ENCODE data around the gene POFUT1.
"Not testable (repeated sequence)": the region's sequence is repeated elsewhere in the genome, so short reads cannot be mapped to it uniquely, and the experiment has no call there.

POFUT1 gene

DNA sequence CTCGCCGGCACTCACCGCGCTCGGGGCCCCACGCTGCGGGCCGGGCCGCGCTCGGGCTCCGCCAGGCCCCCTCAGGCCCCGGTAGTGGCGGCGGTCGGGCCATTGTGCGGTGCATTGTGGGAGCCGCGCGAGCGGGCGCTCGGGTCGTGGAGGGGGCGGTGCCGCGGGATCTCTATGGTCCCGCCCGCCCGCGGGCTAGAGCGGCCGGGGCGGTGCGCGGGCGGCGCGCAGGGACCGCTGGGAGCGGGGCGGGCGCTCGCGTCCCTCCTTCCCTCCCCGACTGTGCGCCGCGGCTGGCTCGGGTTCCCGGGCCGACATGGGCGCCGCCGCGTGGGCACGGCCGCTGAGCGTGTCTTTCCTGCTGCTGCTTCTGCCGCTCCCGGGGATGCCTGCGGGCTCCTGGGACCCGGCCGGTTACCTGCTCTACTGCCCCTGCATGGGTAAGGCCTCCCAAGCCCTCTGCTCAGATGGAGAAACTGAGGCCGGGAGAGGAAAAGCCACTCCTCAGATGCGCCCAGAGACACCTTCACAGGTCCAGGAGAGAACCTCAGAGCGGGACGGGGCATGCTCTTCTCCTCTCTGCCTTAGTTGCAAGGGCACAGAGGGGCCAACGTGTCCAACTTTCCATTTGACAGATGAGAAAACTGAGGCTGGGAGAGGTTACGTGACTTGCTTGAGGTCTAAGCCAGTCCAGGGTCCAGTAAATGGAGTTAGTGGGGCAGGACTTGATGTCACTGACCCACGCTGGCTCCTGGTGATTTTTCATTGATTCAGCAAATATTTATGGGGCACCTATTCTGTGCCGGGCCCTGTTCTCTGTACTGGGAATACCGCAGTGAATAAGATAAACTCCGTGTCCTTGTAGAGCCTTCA, at the start of gene POFUT1, which contains the start of gene PLAGL2:
POFUT1 (plus strand) TSS at position 255 of the 873 bp plus-strand sequence; CDS start at position 317, 62 bp downstream.
PLAGL2 (minus strand) TSS at position 118 of the 873 bp plus-strand sequence. CDS start 5,565 bp downstream, outside the sequence.
- no peak for FAIRE-seq

DNA sequence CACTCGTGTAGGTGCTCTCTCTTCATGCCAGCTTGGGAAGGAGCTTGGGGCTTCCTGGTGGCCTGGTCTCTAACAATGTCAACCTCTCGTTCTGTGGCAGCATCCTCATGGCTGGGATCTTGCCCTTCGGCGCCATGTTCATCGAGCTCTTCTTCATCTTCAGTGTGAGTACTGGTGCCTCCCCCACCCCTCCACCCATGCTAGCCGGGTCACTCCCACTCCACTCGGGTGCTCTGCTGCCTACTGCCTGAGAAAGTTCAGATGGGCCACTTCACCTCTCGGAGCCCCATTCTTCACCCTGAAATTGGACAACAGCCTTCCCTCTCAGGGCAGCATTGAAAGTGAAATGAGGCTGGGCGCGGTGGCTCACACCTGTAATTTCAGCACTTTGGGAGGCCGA, 49.3 kb upstream of the POFUT1 start:
- no peak for FAIRE-seq

- FAIRE-seq = no peak
Observed at GRCh38 chr20:32158943-32159660, 48.6 kb upstream of the POFUT1 start.

DNA sequence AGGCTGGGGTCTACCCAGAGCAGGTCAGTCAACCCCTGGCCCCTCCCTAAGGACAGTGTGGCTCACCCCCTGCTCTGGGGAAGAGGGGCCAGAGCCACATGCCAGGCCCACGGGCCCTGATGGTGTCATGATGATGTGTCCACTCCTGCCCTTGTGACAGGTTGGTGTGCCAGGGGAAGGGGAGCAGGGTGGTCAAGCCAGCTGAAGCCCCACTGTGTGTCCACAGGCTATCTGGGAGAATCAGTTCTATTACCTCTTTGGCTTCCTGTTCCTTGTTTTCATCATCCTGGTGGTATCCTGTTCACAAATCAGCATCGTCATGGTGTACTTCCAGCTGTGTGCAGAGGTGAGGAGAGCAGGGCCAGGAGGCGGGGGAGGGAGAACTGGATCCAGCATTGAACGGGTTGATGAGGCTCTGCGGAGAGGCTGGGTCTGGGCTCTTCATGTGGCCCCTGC, 47.9 kb upstream of the POFUT1 start:
- no peak for FAIRE-seq

GRCh38 chr20:32160341-32160740, 47.3 kb upstream of the POFUT1 start:
- no peak for FAIRE-seq

DNA sequence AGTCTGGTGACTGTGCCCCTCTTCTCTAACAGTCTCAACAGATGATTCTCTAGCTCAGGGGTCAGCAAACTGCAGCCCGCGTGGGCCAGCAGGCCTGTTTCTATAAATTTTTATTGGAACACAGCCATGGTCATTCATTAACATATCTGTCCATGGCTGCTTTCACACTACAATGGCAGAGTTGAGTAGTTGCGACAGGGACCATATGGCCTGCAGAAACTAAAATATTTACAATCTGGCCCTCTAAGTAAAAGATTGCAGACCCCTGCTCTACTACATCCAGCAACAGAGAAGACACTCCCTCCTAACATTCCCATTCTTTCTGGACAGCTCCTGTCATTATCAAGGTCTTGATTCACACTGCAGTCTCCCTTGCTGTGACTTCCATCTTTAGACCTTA, 45.3 kb upstream of the POFUT1 start:
- no peak for FAIRE-seq

GRCh38 chr20:32163951-32164350, 43.7 kb upstream of the POFUT1 start:
- no peak for FAIRE-seq

DNA sequence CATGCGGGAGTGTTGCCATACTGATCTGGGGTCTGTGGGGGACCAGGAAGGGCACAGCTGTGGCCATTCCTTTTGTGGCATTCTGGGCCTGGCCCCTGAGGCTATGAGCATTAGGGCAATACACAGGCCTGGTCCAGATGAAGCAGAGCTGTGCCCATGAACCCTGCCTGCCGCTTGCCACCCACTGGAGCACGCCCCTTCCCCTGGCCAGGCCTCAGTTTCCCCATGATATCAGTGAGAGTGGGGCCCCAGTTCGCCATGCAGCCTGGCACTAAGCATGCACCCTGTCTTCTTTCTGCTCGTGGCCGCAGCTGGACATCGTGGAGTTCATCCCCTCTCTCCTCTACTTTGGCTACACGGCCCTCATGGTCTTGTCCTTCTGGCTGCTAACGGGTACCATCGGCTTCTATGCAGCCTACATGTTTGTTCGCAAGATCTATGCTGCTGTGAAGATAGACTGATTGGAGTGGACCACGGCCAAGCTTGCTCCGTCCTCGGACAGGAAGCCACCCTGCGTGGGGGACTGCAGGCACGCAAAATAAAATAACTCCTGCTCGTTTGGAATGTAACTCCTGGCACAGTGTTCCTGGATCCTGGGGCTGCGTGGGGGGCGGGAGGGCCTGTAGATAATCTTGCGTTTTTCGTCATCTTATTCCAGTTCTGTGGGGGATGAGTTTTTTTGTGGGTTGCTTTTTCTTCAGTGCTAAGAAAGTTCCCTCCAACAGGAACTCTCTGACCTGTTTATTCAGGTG, 42.5 kb upstream of the POFUT1 start:
- FAIRE-seq = no peak

- FAIRE-seq = no peak
Observed at GRCh38 chr20:32165836-32166545, 41.7 kb upstream of the POFUT1 start.

- FAIRE-seq = no peak
Observed at GRCh38 chr20:32167552-32167951, 40.1 kb upstream of the POFUT1 start.

DNA sequence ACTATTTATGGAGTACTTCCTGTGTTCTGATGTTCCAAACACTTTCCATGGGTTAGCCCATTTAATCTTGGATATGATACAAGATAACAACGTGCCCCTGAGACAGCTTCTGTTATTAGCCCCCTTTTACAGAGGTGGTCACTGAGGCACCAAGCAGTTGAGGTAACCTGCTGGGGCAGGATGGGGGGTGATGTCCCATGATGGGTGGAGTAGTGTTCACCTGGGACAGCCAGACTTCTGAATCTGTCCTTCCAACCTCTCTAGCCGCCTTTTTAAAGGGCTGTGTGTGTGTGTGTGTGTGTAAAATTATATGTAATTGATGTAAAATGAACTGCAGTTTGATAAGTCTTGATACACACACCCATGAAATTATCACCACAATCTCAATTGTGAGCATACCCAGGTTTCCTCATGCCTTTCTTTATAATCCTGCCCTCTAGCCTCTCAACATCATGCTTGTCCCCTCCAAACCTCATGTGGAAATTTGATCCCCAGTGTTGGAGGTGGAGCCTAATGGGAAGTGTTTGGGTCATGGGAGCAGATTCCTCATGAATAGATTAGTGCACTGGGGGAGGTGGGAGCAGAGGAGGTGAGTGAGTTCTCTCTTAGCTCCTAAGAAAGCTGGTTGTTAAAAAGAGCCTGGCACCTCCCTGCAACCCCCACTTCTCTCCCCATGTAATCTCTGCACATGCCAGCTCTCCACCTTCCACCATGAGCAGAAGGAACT, 39.3 kb upstream of the POFUT1 start:
- FAIRE-seq = no peak

GRCh38 chr20:32177696-32178095, 30.0 kb upstream of the POFUT1 start:
- FAIRE-seq = not testable (repeated sequence)

GRCh38 chr20:32179515-32179914, 28.2 kb upstream of the POFUT1 start:
- FAIRE-seq = no peak

GRCh38 chr20:32179934-32180333, 27.7 kb upstream of the POFUT1 start:
- no peak for FAIRE-seq

DNA sequence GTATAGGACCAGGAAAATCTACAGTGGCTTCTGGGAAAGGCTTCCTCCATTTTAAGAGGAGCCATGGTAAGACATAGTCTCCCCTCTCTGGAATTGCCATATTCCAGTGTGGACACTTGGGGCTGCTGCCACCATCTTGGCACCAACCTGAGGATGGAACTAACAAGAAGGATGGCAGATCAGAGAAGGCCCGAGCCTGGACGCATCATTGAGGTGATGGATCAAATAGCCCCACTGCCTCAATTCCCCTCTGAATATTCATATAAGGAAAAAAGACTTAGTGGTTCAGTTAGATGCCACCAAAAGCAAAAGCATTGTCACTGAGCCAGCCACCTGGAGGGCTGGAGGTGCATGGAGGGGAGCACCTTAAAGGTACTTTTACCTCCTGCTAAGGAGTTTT, 26.1 kb upstream of the POFUT1 start:
- FAIRE-seq = no peak

- FAIRE-seq = no peak
Observed at GRCh38 chr20:32183947-32184635, 23.6 kb upstream of the POFUT1 start.

- FAIRE-seq = no peak
Observed at GRCh38 chr20:32184961-32185603, 22.6 kb upstream of the POFUT1 start.

DNA sequence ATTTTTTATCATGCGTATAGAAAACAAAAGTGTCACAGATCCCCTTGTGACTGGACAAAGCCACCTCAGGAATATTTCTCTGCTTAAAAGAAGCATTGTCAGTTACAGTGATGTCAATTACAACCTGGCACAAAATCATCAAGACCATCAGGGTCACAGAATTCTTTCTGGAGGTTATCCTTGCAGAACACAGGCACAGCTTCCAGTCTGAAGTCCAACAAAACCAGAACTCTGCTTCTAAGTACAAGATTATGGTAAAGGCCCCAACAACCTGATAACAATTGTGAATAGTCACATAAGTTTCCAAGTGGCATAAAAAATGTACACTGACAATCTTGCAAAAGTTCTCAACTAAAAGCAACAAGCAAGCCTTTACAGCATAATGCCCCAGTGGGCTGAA, 21.2 kb upstream of the POFUT1 start:
- FAIRE-seq = no peak

GRCh38 chr20:32188376-32189122, 19.1 kb upstream of the POFUT1 start:
- no peak for FAIRE-seq

DNA sequence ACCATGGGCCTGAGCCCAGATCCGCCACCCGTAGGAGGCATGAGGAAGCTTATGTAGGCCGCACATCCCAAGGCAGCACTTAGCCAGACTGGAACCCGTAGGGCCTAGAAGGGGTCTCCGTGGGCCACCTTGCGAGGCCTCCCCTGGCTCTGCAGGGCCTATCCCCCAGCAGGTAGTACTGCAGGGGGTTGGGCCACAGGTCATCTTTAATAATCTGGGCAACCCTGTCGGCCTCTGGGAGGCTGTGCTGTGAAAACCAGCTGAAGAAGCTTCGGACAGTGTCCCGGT, 18.6 kb upstream of the POFUT1 start:
- no peak for FAIRE-seq
